HCT116 (cell line): ENCODE data around the gene INPP5F. TPM values are rescaled to one million over a fixed set of nuclear protein-coding genes. Genes with fewer than 3 reads are reported as not detected.

Experiments used
- ATAC-seq: fragments of 200-7000 bp; cut with Tn5 transposase; 2 replicates; pipeline ENCODE4 v1.9.1; 2020; ENCODE audit warnings: mild to moderate bottlenecking, moderate library complexity
- BruUV-seq: library from RNA; stranded (reverse); fragments of 400-500 nt; replicated peaks from 2 replicates; lab custom pipeline; 2021; lab: Mats Ljungman, UMichigan
- CTCF ChIA-PET: fragments of 300-600 bp; sonication (Branson Sonifier 250); formaldehyde crosslinking; loops from one replicate; lab custom pipeline; 2021; ENCODE audit warnings: antibody characterized with exemption; lab: Charles Lee
- POLR2A ChIA-PET: fragments of 300-600, 350-600 bp; sonication (Branson Sonifier 250); formaldehyde crosslinking; loops from one replicate; lab custom pipeline; 2021; ENCODE audit warnings: antibody characterized with exemption; lab: Charles Lee
- RAD21 ChIA-PET, 2 experiments: fragments of 300-600 bp; sonication (Branson Sonifier 250); formaldehyde crosslinking; loops; one replicate each; lab custom pipeline; 2023; ENCODE audit warnings: low total read pairs in 2 of 2; ENCODE audit not compliant: uncharacterized antibody in 2 of 2, unreplicated experiment in 2 of 2, low non-redundant PET in 1 of 2; lab: Charles Lee
- DNase-seq: peaks from one replicate; pipeline ENCODE4 v3.0.0-alpha.2; 2010; ENCODE audit warnings: low read depth, low spot score
- H2AFZ ChIP-seq: fragments of 200-600 bp; shearing (Covaris generic), sonication (generic); 2 replicates; pipeline ENCODE4 v1.6.1; 2017; ENCODE audit warnings: low read depth, mixed run types, mixed read lengths, antibody characterized with exemption, low read length; ENCODE audit not compliant: poor library complexity, severe bottlenecking
- H3K27ac ChIP-seq: 2 replicates; pipeline ENCODE4 v1.5.1; 2012; ENCODE audit warnings: low read depth, low read length
- H3K27me3 ChIP-seq: fragments of 200-600 bp; sonication (generic); 2 replicates; pipeline ENCODE4 v1.6.1; 2016; ENCODE audit warnings: mixed run types, low read length, mixed read lengths; ENCODE audit not compliant: insufficient read depth
- H3K36me3 ChIP-seq, 2 experiments: fragments of 200-500 bp in 1 of 2; fragments of 200-600 bp in 1 of 2; sonication (Bioruptor generic) in 1 of 2; sonication (generic) in 1 of 2; 2 replicates each; pipeline versions ENCODE4 v1.5.1 to v1.6.1; 2014 to 2016; ENCODE audit warnings: low read length in 2 of 2, inconsistent platforms in 1 of 2, mixed read lengths in 1 of 2, mixed run types in 1 of 2; ENCODE audit not compliant: insufficient read depth in 2 of 2, control insufficient read depth in 1 of 2
- H3K4me1 ChIP-seq, 2 experiments: fragments of 200-600 bp in 1 of 2; sonication (generic) in 1 of 2; 2 replicates each; pipeline versions ENCODE4 v1.5.1 to v1.6.1; 2012 to 2017; ENCODE audit warnings: low read length in 2 of 2, inconsistent platforms in 1 of 2, mild to moderate bottlenecking in 1 of 2, mixed read lengths in 1 of 2, mixed run types in 1 of 2, moderate library complexity in 1 of 2; ENCODE audit not compliant: insufficient read depth in 2 of 2, control insufficient read depth in 1 of 2
- H3K4me2 ChIP-seq: fragments of 200-600 bp; sonication (generic); 2 replicates; pipeline ENCODE4 v1.6.1; 2017; ENCODE audit warnings: mixed run types, low read length, mixed read lengths
- H3K4me3 ChIP-seq, 2 experiments: fragments of 200-600 bp in 1 of 2; sonication (generic) in 1 of 2; replicated peaks in 1 of 2; 2 replicates each; pipeline ENCODE4 v1.5.1; 2011 to 2016; ENCODE audit warnings: low read length in 2 of 2, control low read depth in 1 of 2, low read depth in 1 of 2, mild to moderate bottlenecking in 1 of 2, mixed read lengths in 1 of 2, mixed run types in 1 of 2
- H3K79me2 ChIP-seq: fragments of 200-600 bp; sonication (generic); 2 replicates; pipeline ENCODE4 v1.6.1; 2017; ENCODE audit warnings: mild to moderate bottlenecking, mixed run types, low read length, moderate library complexity, mixed read lengths; ENCODE audit not compliant: insufficient read depth
- H3K9ac ChIP-seq: fragments of 200-600 bp; sonication (generic); 2 replicates; pipeline ENCODE4 v1.6.1; 2016; ENCODE audit warnings: low read length, mixed read lengths
- H3K9me2 ChIP-seq: fragments of 200-600 bp; sonication (generic), shearing (Covaris generic); 2 replicates; pipeline ENCODE4 v1.6.1; 2017; ENCODE audit warnings: mixed run types, mild to moderate bottlenecking, moderate library complexity; ENCODE audit not compliant: insufficient read depth
- H3K9me3 ChIP-seq, 2 experiments: fragments of 200-500 bp in 1 of 2; fragments of 200-600 bp in 1 of 2; sonication (Bioruptor generic) in 1 of 2; sonication (generic) in 1 of 2; 2 replicates each; pipeline ENCODE4 v1.6.1; 2014 to 2017; ENCODE audit warnings: low read length in 2 of 2, mixed read lengths in 2 of 2, inconsistent platforms in 1 of 2, low read depth in 1 of 2, mild to moderate bottlenecking in 1 of 2, mixed run types in 1 of 2, moderate library complexity in 1 of 2; ENCODE audit not compliant: control insufficient read depth in 1 of 2, insufficient read depth in 1 of 2
- H4K20me1 ChIP-seq: fragments of 200-600 bp; sonication (generic), shearing (Covaris generic); 2 replicates; pipeline ENCODE4 v1.6.1; 2017; ENCODE audit warnings: mixed run types, mild to moderate bottlenecking, moderate library complexity; ENCODE audit not compliant: insufficient read depth
- CEBPB ChIP-seq: IDR thresholded peaks from 2 replicates; pipeline ENCODE4 v1.6.1; 2012; ENCODE audit warnings: low read depth
- EGR1 ChIP-seq: IDR thresholded peaks from 2 replicates; pipeline ENCODE4 v1.6.1; 2012; ENCODE audit warnings: low read depth
- EZH2 ChIP-seq: fragments of 200-600 bp; sonication (generic); IDR thresholded peaks from 2 replicates; pipeline ENCODE4 v1.6.1; 2017; ENCODE audit warnings: antibody characterized with exemption, mixed run types
- EZH2phosphoT487 ChIP-seq: fragments of 200-600 bp; IDR thresholded peaks from 2 replicates; pipeline ENCODE4 v1.6.1; 2018; ENCODE audit warnings: antibody characterized with exemption, borderline replicate concordance
- POLR2A ChIP-seq: IDR thresholded peaks from 2 replicates; pipeline ENCODE4 v1.7.0; 2011; ENCODE audit warnings: borderline replicate concordance; ENCODE audit not compliant: insufficient read depth, insufficient read length; ENCODE audit errors: extremely low read depth
- RAD21 ChIP-seq: IDR thresholded peaks from 2 replicates; pipeline ENCODE4 v1.6.1; 2012; ENCODE audit warnings: low read depth, mild to moderate bottlenecking
- REST ChIP-seq: IDR thresholded peaks from 2 replicates; pipeline ENCODE4 v1.6.1; 2012; ENCODE audit warnings: low read depth
- SIN3A ChIP-seq: IDR thresholded peaks from 2 replicates; pipeline ENCODE4 v1.6.1; 2012; ENCODE audit warnings: low read depth
- SP1 ChIP-seq: IDR thresholded peaks from 2 replicates; pipeline ENCODE4 v1.6.1; 2012; ENCODE audit warnings: low read depth
- SRF ChIP-seq: IDR thresholded peaks from 2 replicates; pipeline ENCODE4 v1.6.1; 2012; ENCODE audit warnings: low read depth
- TCF7L2 ChIP-seq: IDR thresholded peaks from 2 replicates; pipeline ENCODE4 v1.7.0; 2011; ENCODE audit warnings: borderline replicate concordance, inconsistent platforms; ENCODE audit not compliant: insufficient read depth, insufficient read length; ENCODE audit errors: extremely low read depth
- ZBTB33 ChIP-seq: IDR thresholded peaks from 2 replicates; pipeline ENCODE4 v1.6.1; 2011; ENCODE audit warnings: mild to moderate bottlenecking, low read length, moderate library complexity; ENCODE audit not compliant: insufficient replicate concordance; ENCODE audit errors: extremely low read depth
- ZFX ChIP-seq: fragments of 450-650 bp; IDR thresholded peaks from 2 replicates; pipeline ENCODE4 v1.6.1; 2017
- intact Hi-C: fragments of 100-400 bp; cut with micrococcal nuclease; formaldehyde crosslinking; loops from 2 replicates; pipeline ENCODE4 v1.10.0; 2022
- total RNA-seq: library from RNA; stranded (reverse); gene quantifications from one replicate; pipeline ENCODE4 v1.2.1, GENCODE V29; 2021; ENCODE audit not compliant: unreplicated experiment

Gene INPP5F
- total RNA-seq, 1 experiment from 2014 or later, result 21.6 TPM

GRCh38 chr10:119737039-119737663, 11.3 kb downstream of the INPP5F start:
- peak; percentile 37 for ATAC-seq

More at GRCh38 chr10:119737039-119737663, 11.3 kb downstream of the INPP5F start:
- H3K36me3 ChIP-seq, result no peaks in the 10 kb centered on the region
- peak overlapping the region; percentile 53; the same call in 1 of the 2 replicates for H3K27ac ChIP-seq
- no peak overlapping the region for H2AFZ ChIP-seq
- ChIA-PET POLR2A (interaction anchor here (0.9 to 1.7 kb wide), 3 partner anchors 10 to 61 kb away, joined by 3 to 12 read pairs (median 3); partner anchors contain the start of gene INPP5F), CTCF (interaction anchor here (5.1 kb wide), 1 partner anchor 14 kb away, joined by 36 read pairs; no protein-coding TSS in a partner anchor)
- H4K20me1 ChIP-seq, result no peaks in the 10 kb centered on the region
- intact Hi-C loops, result no loop called here
- peak overlapping the region; percentile 46 for H3K9ac ChIP-seq
- TF ChIP-seq TCF7L2 (no peak), ZFX (no peak), ZBTB33 (no peak), EGR1 (no peak), RAD21 (no peak), REST (no peak), POLR2A (no peak), SIN3A (no peak), SRF (no peak), SP1 (no peak), CEBPB (no peak), EZH2phosphoT487 (no peak), EZH2 (no peak)
- TF ChIP-seq, all 23 proteins: peak for 0
- no peaks in the 10 kb centered on the region for H3K9me2 ChIP-seq
- RAD21 ChIA-PET, result interaction anchor here in 1 of 2 experiments (0.6 kb wide), 1 partner anchor 12 kb away, joined by 5 read pairs; no protein-coding TSS in a partner anchor
- no peak for DNase-seq
- H3K79me2 ChIP-seq, result peaks cover 23% of the 10 kb centered on the region
- H3K4me3 ChIP-seq, result peak overlapping the region in 1 of 2 experiments; percentile 34; a peak in 1 of 4 replicates
- H3K4me1 ChIP-seq, result peaks cover 40 to 56% of the 10 kb centered on the region in 2 experiments
- H3K27me3 ChIP-seq, result no peaks in the 10 kb centered on the region
- H3K4me2 ChIP-seq, result peak overlapping the region; percentile 77
- no TSS peak for BruUV-seq
- H3K9me3 ChIP-seq, result no peaks in the 10 kb centered on the region
